Suprapubic skin (tissue), 4 donors: ENCODE data around the gene NABP2. TPM values are rescaled to one million over a fixed set of nuclear protein-coding genes. Genes with fewer than 3 reads are reported as not detected.

ENCODE experiments used
- DNase-seq, 2 donors: peaks; one replicate each; pipeline ENCODE4 v3.0.0-alpha.2; 2019; ENCODE audit warnings: low spot score in 2 of 2
- H3K27ac ChIP-seq: fragments of 200-600 bp; sonication (generic); one replicate; pipeline ENCODE4 v1.5.1; 2019
- H3K27me3 ChIP-seq: fragments of 200-600 bp; sonication (generic); one replicate; pipeline ENCODE4 v1.5.1; 2019
- H3K36me3 ChIP-seq: fragments of 200-600 bp; sonication (generic); one replicate; pipeline ENCODE4 v1.5.1; 2019
- H3K4me1 ChIP-seq: fragments of 200-600 bp; sonication (generic); one replicate; pipeline ENCODE4 v1.5.1; 2019
- H3K4me3 ChIP-seq: fragments of 200-600 bp; sonication (generic); one replicate; pipeline ENCODE4 v1.5.1; 2019; ENCODE audit warnings: mild to moderate bottlenecking
- H3K9me3 ChIP-seq: fragments of 200-600 bp; sonication (generic); one replicate; pipeline ENCODE4 v1.5.1; 2019
- CTCF ChIP-seq, 2 donors: fragments of 200-600 bp in 1 of 2; fragments of 450-650 bp in 1 of 2; sonication (generic) in 1 of 2; IDR thresholded peaks; one replicate each; pipeline ENCODE4 v1.5.1; 2016 to 2019; ENCODE audit warnings: antibody characterized with exemption in 2 of 2, mild to moderate bottlenecking in 1 of 2, moderate library complexity in 1 of 2
- EP300 ChIP-seq: sonication (generic); formaldehyde crosslinking; IDR thresholded peaks from one replicate; pipeline ENCODE4 v1.6.1; 2017; ENCODE audit warnings: antibody characterized with exemption
- POLR2A ChIP-seq, 2 donors: fragments of 450-650 bp; IDR thresholded peaks; one replicate each; pipeline ENCODE4 v1.6.1; 2017; ENCODE audit warnings: antibody characterized with exemption in 2 of 2, mild to moderate bottlenecking in 2 of 2, moderate library complexity in 2 of 2
- POLR2AphosphoS5 ChIP-seq, 3 donors: sonication (generic); formaldehyde crosslinking; IDR thresholded peaks; one replicate each; pipeline ENCODE4 v1.6.1; 2017; ENCODE audit warnings: antibody characterized with exemption in 3 of 3
- whole genome bisulfite sequencing: methylation state at CpG from one replicate; pipeline ENCODE4 v1.1.5; 2018; 5-methylcytosine and 5-hydroxymethylcytosine counted together
- total RNA-seq, 4 donors: library from RNA; depleted of rRNA; stranded (reverse); fragments of >200 nt; gene quantifications; one replicate each; pipeline ENCODE4 v1.1.0, GENCODE V29; 2016

The NABP2 gene
- total RNA-seq, 4 donors from 2014 or later = 13.3 to 23.7 (median 20.1) TPM

DNA sequence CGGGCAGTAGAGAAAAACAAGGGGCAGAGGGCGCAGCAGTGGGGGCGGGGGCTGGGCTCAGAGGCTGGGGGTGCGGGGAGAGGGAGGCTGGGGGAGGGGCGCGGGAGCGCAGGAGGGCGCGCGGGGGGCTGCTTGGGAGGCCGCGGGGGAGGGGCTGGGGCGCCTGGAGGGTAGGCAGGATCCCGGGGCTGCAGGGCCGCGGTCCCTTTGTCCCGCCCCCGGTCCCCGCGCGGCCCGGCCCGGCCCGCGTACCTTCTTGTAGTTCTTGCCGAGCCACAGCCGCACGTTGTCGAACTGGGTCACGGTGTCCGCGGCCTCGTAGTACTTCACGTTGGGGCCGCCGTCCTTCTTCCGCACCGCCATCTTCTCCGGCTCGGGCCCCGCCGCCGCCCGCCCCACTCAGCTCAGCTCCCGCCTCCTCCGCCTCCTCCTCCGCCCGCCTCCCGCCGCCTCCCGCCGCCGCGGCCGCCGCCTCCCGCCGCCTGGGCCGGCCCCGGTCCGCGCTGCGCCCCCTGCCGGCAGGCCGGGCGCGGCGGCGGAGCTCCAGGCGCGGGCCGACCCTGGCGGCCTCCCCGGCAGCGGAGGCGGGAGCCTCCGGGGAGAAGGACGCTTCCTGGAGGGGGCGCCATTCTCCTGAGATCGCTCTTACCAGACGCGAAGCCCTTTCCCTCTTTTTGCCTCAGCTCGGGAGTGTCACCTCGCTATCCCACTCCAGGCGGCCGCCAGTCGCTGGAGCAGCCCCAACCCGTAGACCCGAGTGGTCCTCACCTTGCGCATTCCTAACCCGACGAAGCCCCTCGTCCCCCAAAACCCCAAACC lies 34.8 kb upstream of the NABP2 start, which contains the start of gene SMARCC2:
Gene SMARCC2, minus strand, starts transcription at position 385 of the 819 bp plus-strand sequence. Its CDS starts 22 bp downstream, at position 363.
- Histone ChIP-seq H3K27me3 (no peaks in the 10 kb centered on the region), H3K4me3 (peak within 1 kb of the TSS; percentile 88), H3K36me3 (peaks cover 25% of the 10 kb centered on the region), H3K4me1 (peaks cover 29% of the 10 kb centered on the region), H3K27ac (peak within 1 kb of the TSS; percentile 91), H3K9me3 (no peaks in the 10 kb centered on the region)
- peak; percentile 92 to 93 for DNase-seq
- 3% methylated on average over 17 of the region's 93 CpGs for WGBS
- TF ChIP-seq POLR2A (IDR thresholded peaks at IDR 0.05) = peak in 1 of 2 donors; percentile 20
- TF ChIP-seq CTCF (IDR thresholded peaks at IDR 0.05) = peak; percentile 72 to 81
- no peak for TF ChIP-seq EP300
- peak in 1 of 3 donors; percentile 27 for TF ChIP-seq POLR2AphosphoS5 (IDR thresholded peaks at IDR 0.05)

DNA sequence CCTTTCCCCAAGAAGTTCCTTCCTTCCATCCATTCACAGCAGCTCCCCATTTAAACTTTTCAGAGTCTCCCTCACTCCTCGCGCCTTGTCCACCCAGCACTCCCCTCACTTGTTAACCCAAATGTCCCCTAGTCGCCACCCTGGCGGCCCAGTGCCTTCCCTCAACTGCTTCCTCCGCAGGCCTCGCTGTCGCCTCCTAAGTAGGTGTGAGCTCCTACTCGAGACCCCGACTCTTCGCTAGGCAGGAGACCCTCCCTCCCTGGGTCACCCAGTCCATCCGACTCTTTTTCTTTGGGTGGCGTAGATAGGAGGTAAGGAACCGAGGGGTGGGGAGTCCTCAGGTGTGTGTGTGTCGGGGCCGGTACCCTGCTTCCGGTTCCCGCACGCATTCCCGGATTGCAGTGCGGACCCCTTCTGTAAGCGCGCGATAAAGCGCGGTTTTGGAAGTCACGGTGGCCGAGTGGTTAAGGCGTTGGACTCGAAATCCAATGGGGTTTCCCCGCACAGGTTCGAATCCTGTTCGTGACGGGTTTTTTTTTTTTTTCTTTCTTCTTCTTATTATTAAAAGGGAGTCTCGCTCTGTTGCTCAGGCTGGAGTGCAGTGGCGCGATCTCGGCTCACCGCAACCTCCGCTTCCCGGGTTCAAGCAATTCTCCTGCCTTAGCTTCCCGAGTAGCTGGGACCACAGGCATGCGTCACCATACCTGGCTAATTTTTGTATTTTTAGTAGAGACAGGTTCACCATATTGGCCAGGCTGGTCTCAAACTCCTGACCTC lies 34.0 kb upstream of the NABP2 start:
- under 1% methylated on average over 42 of the region's 42 CpGs for WGBS
- H3K4me3 ChIP-seq = peak overlapping the region; percentile 88
- TF ChIP-seq CTCF (IDR thresholded peaks at IDR 0.05) (no peak), POLR2A (IDR thresholded peaks at IDR 0.05) (no peak), POLR2AphosphoS5 (IDR thresholded peaks at IDR 0.05) (peak in 2 of 3 donors; percentile 31 to 68), EP300 (no peak)
- no peaks in the 10 kb centered on the region for H3K9me3 ChIP-seq
- H3K27me3 ChIP-seq = no peaks in the 10 kb centered on the region
- peaks cover 17% of the 10 kb centered on the region for H3K36me3 ChIP-seq
- DNase-seq = peak; percentile 87 to 88
- peaks cover 29% of the 10 kb centered on the region for H3K4me1 ChIP-seq
- H3K27ac ChIP-seq = peak overlapping the region; percentile 91

- DNase-seq = no peak
- Histone ChIP-seq H3K27me3 (no peaks in the 10 kb centered on the region), H3K27ac (peak overlapping the region; percentile 91), H3K9me3 (no peaks in the 10 kb centered on the region), H3K36me3 (peaks cover 11% of the 10 kb centered on the region), H3K4me1 (peaks cover 29% of the 10 kb centered on the region), H3K4me3 (peak overlapping the region; percentile 88)
- TF ChIP-seq CTCF (IDR thresholded peaks at IDR 0.05) (no peak), POLR2AphosphoS5 (IDR thresholded peaks at IDR 0.05) (no peak), POLR2A (IDR thresholded peaks at IDR 0.05) (no peak), EP300 (no peak)
- 20% methylated on average over 9 of the region's 9 CpGs for WGBS
These were observed 33.4 kb upstream of the NABP2 start for GRCh38 chr12:56190695-56191155.

- Histone ChIP-seq H3K36me3 (no peaks in the 10 kb centered on the region), H3K9me3 (no peaks in the 10 kb centered on the region), H3K27ac (no peak overlapping the region), H3K27me3 (no peaks in the 10 kb centered on the region), H3K4me3 (no peak overlapping the region), H3K4me1 (peaks cover 18% of the 10 kb centered on the region)
- TF ChIP-seq CTCF (IDR thresholded peaks at IDR 0.05) (no peak), EP300 (no peak), POLR2AphosphoS5 (IDR thresholded peaks at IDR 0.05) (no peak)
- no peak for DNase-seq
These were observed 31.6 kb upstream of the NABP2 start for GRCh38 chr12:56192582-56192981.
